ENCODE data around the gene CAMK2A.

DNA sequence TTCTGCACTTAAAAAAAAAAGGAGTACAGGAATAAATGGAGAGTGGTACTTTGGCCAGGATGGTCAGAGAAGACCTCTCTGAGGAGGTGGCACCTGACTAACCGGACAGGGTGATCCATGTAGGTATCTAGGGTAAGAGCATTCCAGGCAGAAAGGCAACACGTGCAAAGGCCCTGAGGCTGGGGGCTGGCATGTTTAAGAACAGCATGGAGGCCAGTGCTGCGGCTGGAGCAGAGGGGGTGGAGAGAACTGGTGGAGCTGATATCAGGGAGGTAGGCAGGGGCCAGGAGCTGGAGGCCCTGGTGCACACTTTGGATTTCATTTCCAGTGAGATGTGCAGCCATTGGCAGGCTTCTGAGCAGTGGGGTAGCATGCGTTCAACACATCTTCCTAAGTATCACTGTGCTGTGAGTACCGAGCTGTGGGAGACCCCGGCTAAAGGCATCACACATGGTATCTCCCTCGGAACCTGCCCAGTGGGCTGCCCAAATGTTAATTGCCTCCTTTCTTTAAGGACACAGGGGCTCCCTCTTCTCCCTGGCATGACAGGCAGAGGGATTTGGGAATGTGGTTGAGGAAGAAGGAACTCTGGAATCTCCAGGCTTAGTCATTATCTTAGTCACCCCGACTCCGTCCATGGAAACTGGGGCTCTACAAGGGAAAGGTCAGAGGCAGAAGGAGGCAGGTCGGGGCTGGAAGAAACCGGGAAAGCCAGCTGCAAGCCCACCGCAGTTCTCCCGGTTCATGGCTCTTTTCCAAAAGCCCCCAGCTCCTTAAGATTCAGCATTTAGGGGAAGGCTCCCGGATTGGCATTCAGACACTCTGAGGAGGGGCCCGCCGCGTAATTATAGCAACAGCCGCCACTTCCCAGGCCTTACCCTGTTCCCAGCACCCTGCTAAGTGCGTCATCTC, 81.1 kb downstream of the CAMK2A start:
- TF ChIP-seq SIN3A (IDR thresholded peaks at IDR 0.05; ENCODE audit: borderline replicate concordance, insufficient read depth, low read length) (no peak), POLR2AphosphoS5 (IDR thresholded peaks at IDR 0.05; ENCODE audit: low read depth, low read length) (no peak), TAF1 (IDR thresholded peaks at IDR 0.05; ENCODE audit: borderline replicate concordance, insufficient read depth, low read length) (no peak)

Data from PFSK-1 (cell line).